ENCODE measurements around the gene RAB11A.
A peak's percentile ranks its signal among the peaks of the same experiment; 100 is the strongest.

The RAB11A gene

DNA sequence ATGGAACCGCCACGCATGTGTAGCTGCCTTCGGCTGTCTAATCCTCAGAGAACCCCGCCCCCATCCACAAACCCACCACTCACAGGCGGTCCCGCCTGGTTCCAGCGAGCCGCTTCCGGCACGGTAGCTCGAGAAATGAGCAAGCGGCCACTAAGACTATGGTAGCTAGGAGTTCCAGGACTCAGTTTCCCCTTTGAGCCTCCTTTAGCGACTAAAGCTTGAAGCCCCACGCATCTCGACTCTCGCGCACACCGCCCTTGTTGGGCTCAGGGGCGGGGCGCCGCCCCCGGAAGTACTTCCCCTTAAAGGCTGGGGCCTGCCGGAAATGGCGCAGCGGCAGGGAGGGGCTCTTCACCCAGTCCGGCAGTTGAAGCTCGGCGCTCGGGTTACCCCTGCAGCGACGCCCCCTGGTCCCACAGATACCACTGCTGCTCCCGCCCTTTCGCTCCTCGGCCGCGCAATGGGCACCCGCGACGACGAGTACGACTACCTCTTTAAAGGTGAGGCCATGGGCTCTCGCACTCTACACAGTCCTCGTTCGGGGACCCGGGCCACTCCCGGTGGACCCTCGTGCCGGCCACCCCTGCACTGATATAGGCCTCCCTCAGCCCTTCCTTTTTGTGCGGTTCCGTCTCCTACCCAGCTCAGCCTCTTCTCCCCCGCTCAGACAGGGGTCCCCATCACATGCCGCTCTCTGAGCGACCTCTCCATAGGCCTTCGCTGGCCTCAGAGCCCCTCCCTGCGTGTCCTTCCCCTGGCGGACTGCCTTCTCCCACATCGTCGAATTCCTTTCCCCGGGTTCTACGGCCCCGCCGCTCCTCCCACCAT is at the start of gene RAB11A:
Gene RAB11A (plus strand): TSS at position 366 of the 828 bp plus-strand sequence. CDS start 95 bp downstream, at position 461.
- peak; percentile 98 for DNase-seq

- DNase-seq, result no peak
Observed at GRCh38 chr15:65819563-65819960, 49.7 kb upstream of the RAB11A start.

DNA sequence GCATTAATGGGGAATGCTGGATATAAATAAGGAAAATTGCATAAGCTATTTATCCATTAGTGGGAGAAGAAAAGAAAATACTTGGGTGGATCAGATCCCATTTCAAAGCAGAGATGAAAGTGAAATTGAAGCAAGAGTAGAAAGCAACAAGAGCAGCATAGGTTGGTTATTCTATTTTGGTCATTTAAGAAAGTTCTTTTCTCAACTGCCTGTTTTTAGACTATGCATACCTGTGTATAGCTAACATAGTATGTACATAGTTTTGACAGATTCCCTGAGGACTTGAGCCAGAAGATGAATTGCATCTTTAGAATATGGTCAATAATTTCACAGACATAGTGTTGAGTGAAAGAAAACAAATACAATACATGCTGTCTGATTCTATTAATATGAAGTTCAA is 48.2 kb upstream of the RAB11A start:
- no peak for DNase-seq

DNA sequence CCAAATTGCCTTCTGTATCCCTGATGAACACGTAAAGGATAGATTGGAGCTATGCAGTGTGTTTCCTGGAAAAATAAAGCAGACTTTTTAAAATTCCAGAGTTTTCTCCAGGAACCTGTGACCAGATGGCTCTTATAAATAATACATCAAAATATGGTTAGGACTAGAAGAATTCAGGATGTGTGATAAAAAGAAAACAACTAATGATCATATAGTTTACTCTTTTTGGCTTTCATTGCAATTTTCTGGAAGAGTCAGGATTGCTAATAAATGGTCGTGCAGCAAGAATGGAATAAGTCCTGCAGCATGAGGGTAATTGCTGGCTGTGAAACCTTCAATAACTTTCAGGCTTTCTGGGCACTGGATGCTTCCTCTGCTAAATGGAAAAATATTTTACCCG is 47.0 kb upstream of the RAB11A start:
- no peak for DNase-seq

GRCh38 chr15:65824031-65824743 is 45.1 kb upstream of the RAB11A start:
- DNase-seq, result peak; percentile 68

- DNase-seq, result peak; percentile 65
Observed at GRCh38 chr15:65824941-65825544, 44.2 kb upstream of the RAB11A start.

DNA sequence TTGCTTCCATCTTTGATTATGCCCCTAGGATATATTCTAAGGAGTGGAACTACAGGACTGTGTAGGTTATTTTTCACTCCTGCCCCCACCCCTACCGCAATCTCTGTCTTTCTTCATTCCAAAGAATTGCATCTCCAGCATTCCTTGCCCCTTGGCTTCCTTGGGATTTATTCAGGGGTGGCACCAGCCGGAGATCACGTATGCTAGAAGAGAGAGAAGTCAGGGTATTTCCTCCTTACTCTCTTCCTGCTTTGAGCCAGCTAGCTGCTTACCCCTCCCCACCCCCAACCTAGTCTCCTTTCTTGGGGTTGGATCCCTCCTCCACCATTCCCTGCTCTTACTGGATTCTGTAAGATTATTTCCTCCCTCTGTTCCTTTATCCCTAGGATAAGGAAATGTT is 42.2 kb upstream of the RAB11A start:
- no peak for DNase-seq

GRCh38 chr15:65828585-65828984 is 40.7 kb upstream of the RAB11A start:
- no peak for DNase-seq

DNA sequence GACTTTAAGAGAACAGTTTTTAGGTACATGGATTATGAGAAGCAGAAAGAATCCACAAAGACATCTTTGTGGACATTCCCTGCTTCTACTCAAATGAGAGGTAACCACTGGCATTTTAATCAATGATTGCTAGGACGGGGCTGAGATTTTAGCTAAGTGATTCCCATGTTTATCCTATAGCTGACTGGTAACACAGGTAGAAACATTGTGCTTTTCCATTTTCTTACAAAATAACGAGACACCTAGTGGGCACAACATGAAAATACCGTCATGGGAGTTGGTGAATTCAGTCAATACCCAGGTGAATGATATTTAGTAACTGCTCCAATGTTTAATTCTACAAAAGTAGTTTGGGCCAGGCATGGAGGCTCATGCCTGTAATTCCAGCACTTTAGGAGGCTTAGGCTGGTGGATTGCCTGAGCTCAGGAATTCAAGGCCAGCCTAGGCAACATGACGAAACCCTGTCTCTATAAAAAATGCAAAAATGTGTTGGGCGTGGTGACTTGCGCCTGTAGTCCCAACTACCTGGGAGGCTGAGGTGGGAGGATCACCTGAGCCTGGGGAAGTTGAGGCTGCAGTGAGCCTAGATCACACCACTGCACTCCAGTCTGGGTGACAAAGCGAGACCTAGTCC is 40.0 kb upstream of the RAB11A start:
- peak; percentile 34 for DNase-seq

GRCh38 chr15:65832549-65833364 is 36.5 kb upstream of the RAB11A start:
- DNase-seq, result peak; percentile 5

DNA sequence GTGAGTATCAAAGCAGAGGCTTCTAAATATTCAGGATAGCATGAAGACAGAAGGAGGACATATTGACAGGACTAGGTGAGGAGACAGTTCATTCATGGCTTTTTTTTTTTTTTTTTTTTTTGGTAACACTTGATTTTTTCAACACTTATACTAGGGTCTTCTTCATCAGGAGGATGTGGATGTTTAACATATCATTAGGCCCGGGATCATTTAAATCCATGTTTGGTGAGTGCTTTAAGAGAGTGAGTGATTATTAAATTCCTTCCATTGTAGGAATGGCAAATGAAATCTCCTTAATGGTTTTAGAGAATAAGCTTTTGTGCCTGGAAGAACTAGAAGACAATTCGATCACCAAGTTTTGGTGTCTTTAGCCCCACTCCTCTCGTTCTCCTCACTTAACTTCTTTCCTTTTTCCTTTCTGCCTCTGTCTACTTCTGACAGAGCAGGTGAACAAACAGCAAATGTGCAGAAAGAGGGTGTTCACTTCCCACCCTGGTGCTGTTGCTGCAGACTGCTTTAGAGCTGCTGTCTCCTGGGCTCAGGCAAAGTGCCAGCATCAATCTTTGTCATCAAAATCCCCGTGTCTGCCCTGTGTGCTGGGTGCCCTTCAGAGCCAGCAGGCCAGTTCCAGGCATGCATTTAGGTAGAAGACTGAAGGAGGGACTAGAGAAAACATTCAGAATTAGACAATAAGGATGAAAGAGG is 35.6 kb upstream of the RAB11A start:
- no peak for DNase-seq

DNA sequence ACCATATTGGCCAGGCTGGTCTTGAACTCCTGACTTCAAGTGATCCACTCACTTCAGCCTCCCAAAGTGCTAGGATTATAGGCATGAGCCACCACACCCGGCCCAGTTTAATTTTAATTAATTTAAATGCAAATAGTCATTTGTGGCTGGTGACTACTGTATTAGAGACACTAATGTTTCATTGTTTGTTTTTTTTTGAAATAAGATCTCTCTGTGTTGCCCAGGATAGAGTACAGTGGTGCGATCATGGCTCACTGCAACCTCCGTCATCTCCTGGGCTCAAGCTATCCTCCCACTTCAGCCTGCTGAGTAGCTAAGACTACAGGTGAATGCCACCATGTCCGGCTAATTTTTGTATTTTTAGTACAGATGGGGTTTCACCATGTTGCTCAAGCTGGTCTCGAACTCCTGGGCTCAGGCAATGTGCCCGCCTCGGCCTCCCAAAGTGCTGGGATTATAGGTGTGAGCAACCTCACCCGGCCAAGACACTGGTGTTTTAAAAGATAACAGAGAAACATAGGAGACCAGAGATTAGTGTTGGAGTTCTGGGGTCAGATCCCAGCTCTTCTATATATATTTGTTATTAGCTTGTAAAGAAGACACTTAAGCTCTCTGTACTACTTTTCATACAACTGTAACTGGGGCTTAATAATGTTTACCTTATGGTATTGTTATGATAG is 34.5 kb upstream of the RAB11A start:
- no peak for DNase-seq

GRCh38 chr15:65835447-65835846 is 33.8 kb upstream of the RAB11A start:
- no peak for DNase-seq

- no peak for DNase-seq
Observed at GRCh38 chr15:65836665-65837064, 32.6 kb upstream of the RAB11A start.

DNA sequence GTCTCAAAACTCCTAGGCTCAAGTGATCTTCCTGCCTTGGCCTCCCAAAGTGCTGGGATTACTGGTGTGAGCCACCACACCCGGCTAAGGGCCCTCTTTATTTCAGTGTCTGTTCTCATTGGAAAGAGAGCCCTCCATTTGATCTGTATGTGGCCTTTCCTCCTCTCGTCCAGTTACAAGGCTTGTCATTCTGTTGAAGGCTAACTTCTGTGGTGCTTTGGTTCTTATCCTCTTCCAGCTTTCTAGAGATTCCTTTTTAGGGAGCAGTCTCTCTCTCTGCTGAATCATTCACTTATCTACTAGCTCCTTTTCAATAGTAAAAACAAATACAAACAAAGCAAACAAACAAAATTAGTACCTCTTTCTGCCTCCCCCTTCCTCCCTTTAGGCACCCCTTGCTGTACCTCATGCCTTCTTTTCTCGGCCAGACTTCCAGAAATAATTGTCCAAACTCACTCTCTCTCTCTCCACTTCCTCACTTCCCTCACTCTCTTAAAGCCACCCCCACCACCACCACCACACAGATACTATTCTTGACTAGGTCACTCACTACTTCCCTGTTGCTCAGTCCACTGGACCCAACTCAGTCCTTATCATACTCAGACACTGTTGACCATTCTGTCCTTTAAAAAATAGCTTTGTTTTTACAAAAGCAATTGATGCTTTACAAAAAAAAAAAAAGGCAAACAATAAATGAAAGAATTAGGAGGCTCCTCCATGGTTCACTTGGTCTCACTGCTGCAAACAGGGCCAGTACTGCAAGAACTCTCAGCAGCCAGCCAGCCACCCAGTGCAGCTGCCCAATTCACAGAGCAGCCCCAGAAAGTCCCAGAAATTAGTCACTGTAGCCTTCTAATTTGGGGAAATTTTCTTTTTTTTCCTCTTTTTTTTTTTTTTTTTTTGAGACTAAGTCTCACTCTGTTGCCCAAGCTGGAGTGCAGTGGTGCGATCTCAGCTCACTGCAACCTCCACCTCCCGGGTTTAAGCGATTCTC is 31.7 kb upstream of the RAB11A start:
- DNase-seq, result no peak

DNA sequence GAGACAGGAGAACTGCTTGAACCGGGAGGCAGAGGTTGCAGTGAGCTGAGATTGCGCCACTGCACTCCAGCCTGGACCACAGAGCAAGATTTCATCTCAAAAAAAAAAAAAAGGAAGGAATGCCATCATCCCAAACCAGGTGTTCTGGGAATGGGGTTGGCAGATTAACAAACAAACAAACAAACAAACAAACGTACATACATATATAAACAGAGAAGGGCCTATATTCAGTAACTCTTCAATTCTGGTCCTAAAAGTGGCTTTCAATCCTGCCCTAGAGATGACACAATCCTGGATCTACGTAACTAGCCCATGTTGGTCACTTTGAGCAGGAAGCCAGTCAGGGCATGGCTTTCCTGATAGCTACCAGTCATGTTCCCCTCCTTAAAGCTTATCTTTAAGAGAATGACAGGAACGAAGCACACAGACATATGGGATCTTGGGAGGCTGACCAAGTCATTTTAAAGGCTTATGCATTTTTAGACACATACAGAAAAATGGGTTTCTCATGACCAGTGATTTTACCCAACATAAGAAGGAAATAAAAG is 29.9 kb upstream of the RAB11A start:
- no peak for DNase-seq

GRCh38 chr15:65839985-65840384 is 29.3 kb upstream of the RAB11A start:
- DNase-seq, result no peak

GRCh38 chr15:65841121-65841930 is 28.0 kb upstream of the RAB11A start:
- DNase-seq, result peak; percentile 88
